ENCODE data around the gene TMEM163. TPM values are rescaled to one million over a fixed set of nuclear protein-coding genes. Genes with fewer than 3 reads are reported as not detected.

TMEM163 gene
- total RNA-seq, 1 experiment from 2014 or later = 0.94 TPM

DNA sequence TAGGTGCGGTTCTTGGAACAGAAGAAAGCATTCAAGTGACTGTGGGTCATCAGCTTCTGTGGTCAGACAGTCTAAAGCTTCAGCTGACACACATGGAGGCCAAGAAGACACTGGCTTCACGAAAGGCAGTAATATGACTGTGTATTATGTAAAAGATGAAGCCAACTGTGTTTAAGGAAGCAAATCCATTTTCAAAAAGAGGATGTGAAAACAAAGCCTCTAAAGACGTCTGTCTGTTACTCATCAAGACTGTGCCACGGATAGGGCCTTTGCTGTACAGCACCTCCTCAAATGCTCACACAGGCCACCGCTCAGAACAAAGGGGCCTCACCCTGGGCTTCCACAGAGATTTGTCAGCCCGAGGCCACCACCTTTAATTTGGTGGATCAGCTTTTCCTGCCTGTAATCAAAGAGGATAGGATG, 21.1 kb upstream of the TMEM163 start:
- DNase-seq (ENCODE audit: low spot score) (no peak), ATAC-seq (no peak)
- POLR2A ChIA-PET = no interaction called here
- TF ChIP-seq KAT7 (CRISPR knock-in tag; IDR thresholded peaks at IDR 0.05; ENCODE audit: borderline replicate concordance) (no peak), HMGXB4 (CRISPR knock-in tag; IDR thresholded peaks at IDR 0.05) (no peak), NR2C2 (CRISPR knock-in tag; IDR thresholded peaks at IDR 0.05) (no peak), IRF1 (CRISPR knock-in tag; IDR thresholded peaks at IDR 0.05) (no peak)
- Mint-ChIP-seq H3K9me3 (no peaks in the 10 kb centered on the region), H3K4me1 (peaks cover 9% of the 10 kb centered on the region), H3K4me3 (no peak overlapping the region), H3K27ac (no peak overlapping the region), H3K36me3 (no peaks in the 10 kb centered on the region), H3K27me3 (ENCODE audit: low read depth) (peaks cover 1% of the 10 kb centered on the region; the same call in 1 of the 2 replicates)
- CTCF ChIA-PET = no interaction called here

GRCh38 chr2:134739236-134739878, 20.6 kb upstream of the TMEM163 start:
- Mint-ChIP-seq H3K4me1 (peaks cover 9% of the 10 kb centered on the region), H3K4me3 (no peak overlapping the region), H3K9me3 (no peaks in the 10 kb centered on the region), H3K27ac (no peak overlapping the region), H3K36me3 (no peaks in the 10 kb centered on the region), H3K27me3 (ENCODE audit: low read depth) (no peaks in the 10 kb centered on the region)
- ATAC-seq (no peak), DNase-seq (ENCODE audit: low spot score) (no peak)
- ChIA-PET CTCF (no interaction called here), POLR2A (no interaction called here)
- TF ChIP-seq ETV6 (CRISPR knock-in tag; IDR thresholded peaks at IDR 0.05) (no peak), EMX1 (CRISPR knock-in tag; IDR thresholded peaks at IDR 0.05) (no peak), CTCF (IDR thresholded peaks at IDR 0.05) (no peak), PRRX2 (CRISPR knock-in tag; IDR thresholded peaks at IDR 0.05) (no peak)

GRCh38 chr2:134738141-134738870, 19.5 kb upstream of the TMEM163 start:
- Mint-ChIP-seq H3K4me1 (peaks cover 9% of the 10 kb centered on the region), H3K36me3 (no peaks in the 10 kb centered on the region), H3K27me3 (ENCODE audit: low read depth) (no peaks in the 10 kb centered on the region), H3K27ac (no peak overlapping the region), H3K9me3 (no peaks in the 10 kb centered on the region), H3K4me3 (no peak overlapping the region)
- CTCF ChIA-PET = no interaction called here
- POLR2A ChIA-PET = no interaction called here
- no peak for DNase-seq (ENCODE audit: low spot score)
- no peak for TF ChIP-seq CBFB (CRISPR knock-in tag; IDR thresholded peaks at IDR 0.05; ENCODE audit: low read depth)
- TF ChIP-seq, protein P1, sequence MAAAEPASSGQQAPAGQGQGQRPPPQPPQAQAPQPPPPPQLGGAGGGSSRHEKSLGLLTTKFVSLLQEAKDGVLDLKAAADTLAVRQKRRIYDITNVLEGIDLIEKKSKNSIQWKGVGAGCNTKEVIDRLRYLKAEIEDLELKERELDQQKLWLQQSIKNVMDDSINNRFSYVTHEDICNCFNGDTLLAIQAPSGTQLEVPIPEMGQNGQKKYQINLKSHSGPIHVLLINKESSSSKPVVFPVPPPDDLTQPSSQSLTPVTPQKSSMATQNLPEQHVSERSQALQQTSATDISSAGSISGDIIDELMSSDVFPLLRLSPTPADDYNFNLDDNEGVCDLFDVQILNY (CRISPR knock-in tag; IDR thresholded peaks at IDR 0.05) = no peak
- no peak for ATAC-seq

GRCh38 chr2:134737671-134738070, 18.9 kb upstream of the TMEM163 start:
- DNase-seq (ENCODE audit: low spot score) = no peak
- no peak overlapping the region for H3K27ac Mint-ChIP-seq
- no peaks in the 10 kb centered on the region for H3K27me3 Mint-ChIP-seq (ENCODE audit: low read depth)
- H3K36me3 Mint-ChIP-seq = no peaks in the 10 kb centered on the region
- POLR2A ChIA-PET = no interaction called here
- H3K4me3 Mint-ChIP-seq = no peak overlapping the region
- no peak for ATAC-seq
- peaks cover 9% of the 10 kb centered on the region for H3K4me1 Mint-ChIP-seq
- CTCF ChIA-PET = no interaction called here
- peaks cover 2% of the 10 kb centered on the region; the same call in 1 of the 2 replicates for H3K9me3 Mint-ChIP-seq
- TF ChIP-seq FOXK1 (CRISPR knock-in tag; IDR thresholded peaks at IDR 0.05) (no peak), SMAD4 (CRISPR knock-in tag; IDR thresholded peaks at IDR 0.05) (no peak), FOXJ3 (CRISPR knock-in tag; IDR thresholded peaks at IDR 0.05; ENCODE audit: borderline replicate concordance) (no peak), IRF2 (CRISPR knock-in tag; IDR thresholded peaks at IDR 0.05; ENCODE audit: borderline replicate concordance, low read depth) (no peak), ARID4B (CRISPR knock-in tag; IDR thresholded peaks at IDR 0.05; ENCODE audit: borderline replicate concordance) (no peak), ZBTB21 (CRISPR knock-in tag; IDR thresholded peaks at IDR 0.05; ENCODE audit: borderline replicate concordance) (no peak), ZNF232 (CRISPR knock-in tag; IDR thresholded peaks at IDR 0.05) (no peak)

All from WTC11 (cell line).